Measurements from ENCODE around the gene TMEM108. TPM values are rescaled to one million over a fixed set of nuclear protein-coding genes. Genes with fewer than 3 reads are reported as not detected.

The TMEM108 gene
- total RNA-seq, 1 donor from 2014 or later = not detected

DNA sequence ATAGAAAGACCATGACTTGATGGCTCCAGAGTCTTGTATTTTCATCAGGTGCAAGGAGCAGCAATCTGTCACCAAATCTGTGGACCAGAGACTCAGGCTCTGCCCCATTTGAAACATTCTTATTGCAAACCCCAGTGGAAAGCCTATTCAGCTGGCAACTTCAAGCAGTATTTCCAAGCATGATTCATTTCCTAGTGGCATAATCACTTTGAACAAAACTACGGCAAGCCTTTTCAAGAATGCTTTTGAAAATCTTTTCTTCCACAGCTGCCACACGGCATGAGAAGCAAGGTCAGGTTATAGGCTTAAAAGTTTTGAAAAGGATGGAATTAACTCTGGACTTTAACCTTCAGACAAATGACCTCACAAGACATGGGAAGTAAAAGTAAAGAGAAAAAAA, 239.6 kb downstream of the TMEM108 start:
- intact Hi-C loops (cut with micrococcal nuclease) = no loop called here

DNA sequence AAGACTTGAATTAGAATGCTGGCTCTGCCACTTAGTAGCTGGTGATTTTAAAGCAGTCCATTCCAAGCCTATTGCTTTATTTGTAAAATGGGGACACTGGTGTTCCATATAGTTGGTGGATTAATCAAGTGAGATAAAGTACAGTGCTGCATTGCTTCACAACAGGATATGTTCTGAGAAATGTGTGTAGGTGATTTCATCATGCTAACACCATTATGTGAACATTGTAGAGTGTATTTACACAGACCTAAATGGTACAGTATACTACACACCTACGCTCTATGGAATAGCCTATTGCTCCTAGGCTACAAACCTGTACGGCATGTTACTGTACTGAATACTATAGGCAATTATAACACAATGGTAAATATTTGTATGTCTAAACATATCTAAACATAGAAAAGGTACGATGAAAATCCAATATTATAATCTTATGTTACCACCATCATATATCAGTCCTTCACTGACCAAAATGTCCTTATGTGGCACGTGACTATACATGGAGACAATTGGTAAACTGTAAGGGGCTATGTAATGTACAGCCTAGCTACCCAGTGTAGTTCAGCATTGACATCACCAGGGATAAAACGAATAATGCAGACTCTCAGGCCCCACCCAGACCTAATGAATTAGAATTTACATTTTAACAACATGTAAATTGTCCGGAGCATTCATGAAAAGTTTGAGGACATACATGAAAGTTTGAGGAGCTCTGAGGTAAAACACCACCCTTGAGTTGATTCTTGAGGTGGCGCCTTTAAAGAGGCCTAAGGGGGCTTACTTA, 240.3 kb downstream of the TMEM108 start:
- intact Hi-C loops (cut with micrococcal nuclease) = no loop called here

DNA sequence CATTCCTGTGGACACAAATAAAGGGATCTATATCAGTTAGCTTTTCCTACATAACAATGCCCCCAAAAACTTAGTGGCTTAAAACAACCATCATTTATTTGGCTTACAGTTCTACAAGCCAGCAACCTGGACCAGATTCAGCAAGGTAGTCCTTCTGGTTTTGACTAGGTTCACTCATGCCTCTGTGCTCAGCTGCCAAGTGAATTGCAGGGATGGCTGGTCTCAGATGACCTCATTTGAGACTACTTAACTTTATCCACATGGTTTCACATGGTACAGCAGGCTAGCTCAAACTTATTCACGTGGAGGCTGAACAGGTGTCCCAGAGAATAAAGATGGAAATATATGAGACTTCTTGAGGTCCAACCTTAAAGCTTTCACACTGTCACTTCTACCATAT, 242.4 kb downstream of the TMEM108 start:
- intact Hi-C loops (cut with micrococcal nuclease) = no loop called here

DNA sequence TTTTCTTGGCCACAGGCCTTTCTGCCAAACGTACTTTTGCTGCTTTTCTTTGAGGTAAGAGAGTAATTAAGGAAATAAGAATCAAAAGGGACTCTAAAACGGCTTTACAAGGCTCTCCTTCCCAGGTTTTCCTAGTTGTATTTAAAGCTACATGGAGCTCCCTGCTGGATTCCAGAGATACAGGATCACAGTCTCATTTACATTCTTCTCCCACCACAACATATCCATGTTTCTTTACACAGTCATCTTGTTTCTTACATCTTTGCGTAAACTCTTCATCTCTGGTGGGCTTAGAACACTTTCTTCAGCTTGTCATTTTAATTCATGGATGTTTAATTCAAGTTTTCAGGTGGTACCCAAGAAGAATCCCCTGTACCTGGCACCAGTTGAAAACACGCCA, 244.0 kb downstream of the TMEM108 start:
- intact Hi-C loops (cut with micrococcal nuclease) = no loop called here

DNA sequence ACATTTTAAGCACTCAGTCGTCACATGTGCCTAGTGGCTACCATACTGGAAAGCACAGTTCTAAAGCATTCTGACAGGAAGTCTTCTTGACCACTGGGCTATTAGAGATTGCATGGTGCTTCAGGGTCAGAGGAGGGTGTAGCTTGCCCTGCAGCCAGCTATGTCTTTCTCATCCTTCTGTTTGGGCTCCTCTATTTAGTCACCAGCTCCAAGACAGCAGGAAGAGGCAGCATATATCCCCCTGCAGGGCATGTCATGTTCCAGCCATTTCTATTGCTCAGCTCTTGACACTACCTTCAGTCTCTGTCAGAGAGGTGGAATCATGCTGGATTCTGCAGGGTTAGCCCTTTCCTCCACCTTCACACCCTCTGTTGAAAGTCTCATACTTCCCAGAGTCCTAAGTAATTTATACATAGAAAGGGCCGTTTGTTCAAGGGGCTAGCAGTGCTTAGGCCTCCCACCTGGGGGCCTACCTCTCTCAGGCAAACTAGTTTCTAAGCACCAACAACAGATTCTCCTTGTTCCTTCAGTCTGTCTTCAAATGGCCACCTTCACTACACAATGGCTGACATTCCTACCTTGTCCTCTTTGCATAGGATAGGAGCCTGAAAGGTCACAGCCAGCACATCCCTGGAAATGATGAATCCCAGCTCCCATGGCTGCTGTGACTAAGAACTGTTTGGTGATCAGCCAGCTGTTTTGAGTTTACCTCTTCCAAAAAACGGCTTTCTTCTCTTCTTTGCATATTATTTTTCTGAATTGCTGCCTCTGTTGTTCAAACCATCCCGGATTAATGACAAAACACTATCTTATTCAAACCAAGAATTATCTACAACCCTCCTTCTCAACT, 246.0 kb downstream of the TMEM108 start:
- intact Hi-C loops (cut with micrococcal nuclease) = no loop called here

DNA sequence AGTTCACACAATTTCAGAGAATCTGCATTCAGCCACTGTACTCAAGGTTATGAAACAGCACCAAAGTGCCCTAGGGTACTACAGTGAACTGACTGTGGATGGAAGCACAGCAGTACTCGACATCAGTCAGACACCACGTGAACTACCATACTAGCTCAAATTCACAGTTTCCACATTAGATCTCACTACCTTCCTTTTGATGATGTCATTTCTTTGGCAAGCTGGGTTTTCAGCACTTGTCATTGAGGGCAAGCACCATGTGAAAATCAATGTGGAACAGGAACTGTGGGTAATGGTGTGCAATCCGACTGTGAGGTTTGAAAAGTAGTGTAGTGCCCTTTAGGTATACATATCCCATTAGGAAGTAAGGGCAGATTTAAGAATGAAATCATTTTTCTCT, 251.1 kb downstream of the TMEM108 start:
- intact Hi-C loops (cut with micrococcal nuclease) = no loop called here

DNA sequence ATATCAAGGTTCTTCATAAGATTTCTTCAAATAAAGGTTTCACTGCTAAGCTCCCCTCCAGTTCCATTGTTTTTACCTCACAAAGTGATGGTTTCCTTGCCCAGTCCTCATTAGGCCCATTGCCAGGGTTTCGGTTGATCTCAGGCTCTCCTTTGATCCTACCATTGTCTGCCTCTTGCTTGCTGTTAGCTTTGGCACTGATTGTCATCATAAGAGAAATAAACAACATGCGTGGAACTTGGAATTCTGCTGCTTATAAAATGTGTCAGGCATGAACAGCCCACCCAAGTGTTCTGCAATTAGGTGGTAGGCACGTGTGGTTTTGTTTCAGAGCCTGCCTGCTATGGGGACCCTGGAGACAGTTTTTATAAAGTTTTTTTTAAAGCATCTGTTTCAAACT, 254.1 kb downstream of the TMEM108 start:
- intact Hi-C loops (cut with micrococcal nuclease) = no loop called here

DNA sequence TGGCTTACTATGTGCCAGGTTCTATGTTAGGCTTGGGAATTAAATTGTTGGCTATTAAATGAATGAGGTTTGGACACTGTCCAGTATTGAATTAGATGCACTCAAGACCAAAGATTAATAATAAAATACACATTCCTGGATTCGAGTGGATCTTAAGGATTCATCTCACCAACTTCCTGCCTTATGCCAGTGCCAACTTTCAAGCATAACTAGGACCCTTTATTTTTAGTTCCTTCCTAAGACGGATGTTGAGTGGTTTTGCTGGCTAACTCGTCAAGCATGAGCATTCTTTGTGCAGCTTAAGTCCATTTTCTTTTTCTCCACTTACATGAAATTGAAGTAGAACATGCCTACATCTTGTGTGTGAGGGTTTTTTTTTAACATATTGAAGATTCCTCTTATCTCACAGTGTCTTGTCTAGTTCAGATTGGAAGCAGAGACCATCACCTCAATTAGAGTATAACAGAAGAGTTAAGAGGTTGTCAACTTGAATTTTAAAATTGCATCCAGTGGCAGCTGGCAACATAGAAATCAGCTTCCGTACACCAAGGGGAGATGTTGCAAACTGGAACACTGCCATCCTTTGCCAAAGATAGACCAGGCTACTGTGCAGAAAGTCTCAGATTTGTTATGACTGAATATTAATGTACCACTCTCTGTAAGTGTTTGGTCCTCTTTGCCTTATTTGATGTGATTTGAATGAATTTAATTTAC, 255.4 kb downstream of the TMEM108 start:
- intact Hi-C loops (cut with micrococcal nuclease) = no loop called here

DNA sequence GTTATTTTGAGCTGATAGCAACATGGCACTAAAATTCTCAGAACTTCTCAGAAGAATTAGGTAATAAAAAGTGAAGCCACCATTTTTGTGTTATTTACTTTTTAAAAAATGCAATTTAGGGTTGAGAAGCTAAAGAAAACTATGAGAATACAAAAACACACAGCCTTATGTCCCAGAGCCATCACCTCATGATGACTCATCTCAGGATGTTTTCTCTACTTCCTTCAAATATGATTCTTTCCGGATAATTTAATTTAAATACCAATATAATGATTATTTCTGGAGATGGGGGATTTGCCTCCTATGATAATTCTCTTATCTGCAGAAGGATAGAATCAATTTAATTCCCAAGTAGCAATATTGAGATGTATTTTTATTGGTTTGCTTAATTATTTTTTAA, 256.1 kb downstream of the TMEM108 start:
- intact Hi-C loops (cut with micrococcal nuclease) = no loop called here

DNA sequence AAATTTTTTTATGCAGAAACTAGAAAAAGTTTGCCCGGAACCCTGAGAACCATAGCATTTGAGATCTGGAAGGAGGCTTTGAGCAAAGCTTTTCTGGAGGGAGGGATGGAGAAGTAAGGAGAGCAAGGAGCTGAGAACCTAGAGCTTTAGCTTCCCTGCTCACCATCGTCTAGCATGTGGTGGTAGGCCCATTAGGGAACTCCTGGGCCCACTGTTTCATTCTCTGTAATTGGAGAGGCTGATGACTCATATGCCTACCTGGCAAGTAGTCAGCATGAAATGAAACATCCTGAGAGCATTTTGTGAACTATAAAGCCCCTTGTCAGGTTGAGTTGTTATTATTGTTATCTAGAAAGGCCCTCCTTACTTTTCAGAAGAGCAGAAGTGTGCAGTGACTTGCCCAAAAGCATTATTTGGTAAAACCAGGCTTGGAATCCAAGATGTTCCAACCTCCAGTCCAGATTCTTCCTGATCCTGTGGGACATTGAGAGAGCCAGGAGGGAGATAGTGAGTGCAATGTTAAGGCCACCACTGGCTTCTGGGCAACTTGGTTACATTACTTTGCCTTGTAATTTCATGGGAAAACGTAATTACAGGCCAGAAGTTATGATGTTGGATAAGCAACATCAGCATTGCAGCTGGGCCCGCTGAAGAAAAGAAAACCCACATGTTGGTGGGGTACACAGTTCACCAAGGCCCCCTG, 257.2 kb downstream of the TMEM108 start:
- intact Hi-C loops (cut with micrococcal nuclease) = no loop called here

DNA sequence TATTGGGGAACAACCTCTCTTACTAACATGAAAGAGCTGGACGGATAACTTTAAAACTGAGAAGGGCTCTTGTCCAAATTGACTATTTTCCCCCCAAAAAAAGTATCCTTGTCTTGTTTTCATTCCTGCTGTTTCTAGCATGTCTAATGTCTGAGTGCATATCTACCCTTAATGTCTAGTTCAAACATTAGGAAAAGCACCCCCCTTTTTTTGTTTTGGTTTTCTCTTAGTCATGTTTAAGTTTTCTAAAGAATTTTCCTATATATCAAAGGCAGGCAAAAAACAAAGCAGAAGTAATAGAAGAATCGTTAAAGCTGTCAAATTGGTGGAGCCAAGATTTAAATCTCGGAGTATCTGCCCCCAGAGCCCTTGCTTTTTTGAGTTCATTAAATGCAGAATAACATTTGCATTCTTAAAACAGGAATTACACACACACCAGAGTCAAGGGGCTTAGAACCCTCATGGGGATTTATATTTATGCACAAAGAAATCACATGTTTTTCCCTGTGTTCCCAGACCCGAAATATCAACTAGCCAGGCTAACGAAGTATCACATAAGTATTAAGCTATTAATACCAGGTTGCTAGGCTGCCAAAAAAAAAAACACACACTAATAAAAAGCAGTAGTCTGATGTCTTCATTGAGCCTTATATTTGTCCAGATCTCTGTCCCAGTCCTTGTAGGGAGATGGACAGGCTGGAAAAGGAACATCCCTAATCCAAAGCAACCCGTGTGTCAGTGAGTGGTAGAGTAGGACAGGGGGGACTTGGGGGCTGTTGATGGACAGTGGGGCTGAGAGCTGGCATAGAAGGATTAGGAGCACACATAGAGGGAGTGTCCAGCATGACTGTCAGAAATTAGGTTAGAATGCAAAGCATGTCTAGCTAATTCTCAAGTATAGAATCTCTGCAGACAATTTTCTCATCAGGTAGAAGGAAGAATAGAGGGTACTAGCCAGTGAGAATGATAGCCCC, 258.0 kb downstream of the TMEM108 start:
- intact Hi-C loops (cut with micrococcal nuclease) = no loop called here

DNA sequence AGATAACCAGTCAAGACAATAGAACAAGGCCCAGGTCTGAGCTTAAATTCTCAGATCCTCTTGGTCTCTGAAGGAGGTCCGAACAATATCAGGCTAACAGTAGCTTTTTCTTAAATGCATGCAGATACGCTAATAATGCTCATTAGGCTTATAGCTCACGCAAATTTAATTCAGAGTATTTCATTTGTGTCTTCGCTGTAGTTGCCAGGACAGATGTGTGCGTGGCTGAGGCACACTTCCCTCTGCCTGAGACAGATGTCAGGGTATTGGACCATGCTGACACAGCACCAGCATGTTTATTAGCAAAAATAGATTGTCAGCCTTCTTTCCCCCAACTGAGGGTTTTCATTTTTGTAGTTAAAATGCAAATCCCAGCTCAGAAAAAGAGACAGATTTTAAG, 258.8 kb downstream of the TMEM108 start:
- intact Hi-C loops (cut with micrococcal nuclease) = no loop called here

DNA sequence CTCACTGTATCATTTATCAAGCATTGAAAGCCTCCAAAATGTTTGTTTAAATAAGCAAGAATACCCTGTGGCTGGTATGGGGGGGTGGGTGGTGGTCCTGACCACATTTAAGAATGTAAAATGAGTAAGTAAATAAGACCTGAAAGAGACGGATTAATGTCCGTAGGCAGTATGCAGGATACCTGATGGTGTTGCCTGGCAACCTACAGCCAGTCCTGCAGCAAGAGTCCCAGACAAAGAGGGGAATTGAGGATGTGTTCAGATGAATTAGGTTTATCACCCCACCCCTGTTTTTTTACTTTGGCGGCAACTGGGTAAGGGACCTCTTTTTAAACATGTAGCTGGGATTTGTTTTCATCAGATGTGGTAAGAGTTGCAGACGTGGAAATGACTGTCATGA, 261.9 kb downstream of the TMEM108 start:
- intact Hi-C loops (cut with micrococcal nuclease) = no loop called here

DNA sequence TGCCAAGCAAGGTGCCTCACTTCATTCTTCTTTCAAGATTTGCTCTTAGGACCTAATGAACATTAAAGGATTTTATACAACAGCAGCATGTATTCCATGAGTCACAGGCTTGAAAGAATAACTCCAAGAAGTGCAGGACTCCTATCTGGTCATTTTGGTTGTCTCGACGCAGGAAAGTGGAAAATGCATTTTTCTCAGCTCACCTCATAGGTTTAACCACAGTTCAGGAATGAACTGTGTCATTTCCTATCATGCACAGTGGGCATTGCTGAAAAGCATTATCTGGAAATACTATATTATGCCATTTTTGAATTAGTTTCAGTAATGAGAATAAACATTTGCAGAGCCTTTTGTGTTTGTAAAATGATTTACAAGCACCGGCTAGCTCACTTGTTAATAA, 263.0 kb downstream of the TMEM108 start:
- intact Hi-C loops (cut with micrococcal nuclease) = no loop called here

DNA sequence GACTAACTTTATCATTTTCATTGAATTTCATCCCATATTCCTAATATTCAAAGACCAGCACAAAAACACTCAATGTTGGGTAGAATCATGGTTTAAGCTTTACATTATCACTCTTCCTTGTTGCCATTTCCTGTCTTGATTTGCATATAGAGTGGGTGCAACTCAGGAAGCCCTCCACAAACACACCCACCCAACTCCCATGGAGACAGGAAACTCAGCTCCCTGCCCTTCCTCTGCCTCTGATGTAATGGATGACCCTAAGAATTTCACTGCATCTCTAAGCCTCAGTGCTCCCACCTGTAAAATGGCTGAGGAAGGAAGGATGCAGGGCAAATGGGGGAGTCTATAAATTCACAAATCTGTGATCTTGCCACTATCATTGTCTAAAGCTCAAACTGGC, 263.5 kb downstream of the TMEM108 start:
- intact Hi-C loops (cut with micrococcal nuclease) = no loop called here

DNA sequence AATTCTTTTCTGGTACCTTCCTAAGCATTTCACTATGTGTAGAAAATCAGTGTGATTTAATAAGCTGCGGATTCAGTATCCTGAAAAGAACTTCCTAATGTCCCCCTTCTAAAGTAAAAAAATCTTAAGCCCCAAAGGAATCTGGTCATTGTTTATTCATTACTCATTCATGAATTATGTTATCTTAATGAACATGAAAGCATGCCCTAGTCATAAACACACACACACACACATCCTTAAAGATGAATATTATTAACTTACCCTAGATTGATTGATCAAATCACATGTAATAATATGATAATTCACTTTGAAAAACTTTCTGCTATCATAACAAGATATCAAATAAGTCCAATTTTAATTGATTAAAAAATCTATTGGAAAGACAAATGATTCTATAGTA, 265.2 kb downstream of the TMEM108 start:
- intact Hi-C loops (cut with micrococcal nuclease) = no loop called here

DNA sequence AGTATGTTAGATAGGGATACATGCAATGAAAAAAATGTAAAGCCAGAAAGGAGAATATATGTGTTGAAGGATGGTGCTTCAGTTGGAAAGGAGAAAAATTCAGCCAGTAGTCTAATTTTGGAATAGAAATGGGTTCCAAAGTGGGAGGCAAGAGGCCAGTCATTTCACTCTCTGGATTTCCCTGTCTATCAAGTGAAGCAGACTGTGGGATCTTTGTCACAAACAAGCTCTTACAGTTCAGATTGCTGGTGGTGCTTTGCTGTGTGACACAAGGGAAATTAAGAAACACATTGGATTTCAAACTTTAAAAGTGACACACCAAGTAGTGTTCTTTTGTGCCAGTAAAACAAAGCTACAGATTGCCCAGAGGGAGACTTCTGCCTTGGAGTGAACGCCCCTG, 279.7 kb downstream of the TMEM108 start:
- intact Hi-C loops (cut with micrococcal nuclease) = no loop called here

DNA sequence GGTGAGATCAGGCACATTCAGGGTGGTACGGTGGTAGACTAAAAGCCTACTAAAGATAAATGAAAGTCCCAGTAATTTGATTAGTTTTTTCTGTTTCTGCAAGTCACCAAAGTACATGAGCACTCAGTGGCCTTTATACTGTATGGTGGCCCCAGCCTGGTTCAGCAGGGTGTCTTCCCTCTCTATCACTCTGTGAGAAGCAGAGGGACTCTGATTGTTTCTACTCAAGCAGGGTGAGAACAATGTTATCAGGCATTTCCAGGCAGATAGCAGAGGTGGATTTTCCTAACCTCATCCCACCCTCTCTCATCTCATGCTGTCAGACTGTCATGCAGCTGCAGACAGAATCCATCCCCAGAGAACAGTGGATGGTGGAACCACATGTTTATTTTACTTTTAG, 290.2 kb downstream of the TMEM108 start:
- intact Hi-C loops (cut with micrococcal nuclease) = no loop called here

DNA sequence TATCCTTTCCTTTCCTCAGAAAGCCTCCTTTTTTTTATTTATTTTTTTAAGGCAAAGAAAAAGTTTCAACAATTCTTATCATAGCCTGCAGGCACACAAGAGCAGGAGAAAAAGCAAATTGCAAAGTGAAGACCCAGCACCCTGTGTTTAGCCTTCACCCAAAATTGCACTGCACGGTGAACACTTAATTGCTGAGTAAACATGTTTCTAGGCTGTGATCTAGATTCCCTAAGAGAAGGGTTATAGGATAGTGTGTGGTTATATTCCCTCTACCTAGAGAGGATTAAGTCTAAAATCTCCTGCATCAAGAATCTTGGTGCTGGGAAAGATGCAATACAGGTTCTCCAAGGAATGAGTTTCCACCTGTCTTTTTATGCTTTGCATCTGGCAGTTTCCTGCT, 291.4 kb downstream of the TMEM108 start:
- intact Hi-C loops (cut with micrococcal nuclease) = no loop called here

DNA sequence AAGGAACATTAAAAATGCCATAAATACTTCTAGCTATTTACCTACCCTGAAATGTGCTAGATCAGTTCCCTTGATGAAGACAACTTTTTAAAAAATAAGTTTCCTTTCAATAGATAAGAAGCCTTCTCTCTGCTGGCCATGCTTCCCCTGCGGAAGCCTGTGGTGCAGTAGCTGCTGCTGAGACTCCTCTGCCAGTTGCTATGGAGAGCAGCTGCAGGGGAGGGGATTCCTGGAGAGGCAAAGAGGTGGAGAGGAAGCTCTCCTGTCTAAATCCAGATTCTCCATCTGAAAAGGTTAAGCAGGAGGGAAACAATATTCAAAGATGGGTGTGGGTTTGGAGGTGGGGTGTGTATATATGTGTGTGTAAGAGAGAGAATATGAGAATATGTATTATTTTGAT, 291.9 kb downstream of the TMEM108 start:
- intact Hi-C loops (cut with micrococcal nuclease) = no loop called here

Measured in T-helper 1 cell treated with Interleukin-12 subunit alpha and Interleukin-12 subunit beta and Interleukin-4 antibody, amounts not matched to agents 30 ng/mL and 1 ng/mL, for 36 hours (primary cell).